GM21528 (cell line): ENCODE data around the gene NPLOC4.
"Not testable (repeated sequence)": the region's sequence is repeated elsewhere in the genome, so short reads cannot be mapped to it uniquely, and the experiment has no call there.

Experiments
- ATAC-seq: cut with Tn5 transposase; IDR thresholded peaks from one replicate; pipeline ENCODE4 v1.9.1; 2021; ENCODE audit warnings: mild to moderate bottlenecking, moderate library complexity; ENCODE audit not compliant: unreplicated experiment, low FRiP score

Gene NPLOC4

GRCh38 chr17:81636505-81637288 lies at the start of gene NPLOC4, which contains the start of gene TSPAN10:
NPLOC4 (minus strand) TSS chr17:81637112; CDS start chr17:81636930, 182 bp downstream.
TSPAN10 (plus strand) TSS chr17:81637196; CDS start chr17:81642413, 5,217 bp downstream.
- peak; percentile 79 for ATAC-seq

GRCh38 chr17:81686614-81687013 lies 49.7 kb upstream of the NPLOC4 start:
- ATAC-seq: no peak

- no peak for ATAC-seq
These were observed 48.2 kb upstream of the NPLOC4 start for GRCh38 chr17:81685108-81685507.

- ATAC-seq: peak; percentile 14
These were observed 47.6 kb upstream of the NPLOC4 start for GRCh38 chr17:81684442-81684911.

GRCh38 chr17:81683584-81684441 lies 46.9 kb upstream of the NPLOC4 start, which contains the start of the genes ARL16 and HGS:
ARL16 (minus strand) TSS chr17:81683797; CDS start chr17:81683753, 44 bp downstream.
HGS (plus strand) TSS chr17:81684011; CDS start chr17:81684067, 56 bp downstream.
- peak; percentile 82 for ATAC-seq

GRCh38 chr17:81683208-81683583 lies 46.3 kb upstream of the NPLOC4 start:
- peak; percentile 25 for ATAC-seq

GRCh38 chr17:81682565-81683207 lies 45.8 kb upstream of the NPLOC4 start:
- ATAC-seq: no peak

- ATAC-seq: no peak
These were observed 44.8 kb upstream of the NPLOC4 start for GRCh38 chr17:81681672-81682071.

GRCh38 chr17:81680150-81680549 lies 43.2 kb upstream of the NPLOC4 start:
- no peak for ATAC-seq

- ATAC-seq: no peak
These were observed 40.0 kb upstream of the NPLOC4 start for GRCh38 chr17:81676906-81677305.

- ATAC-seq: not testable (repeated sequence)
These were observed 38.8 kb upstream of the NPLOC4 start for GRCh38 chr17:81675515-81676221.

- ATAC-seq: no peak
These were observed 36.8 kb upstream of the NPLOC4 start for GRCh38 chr17:81673561-81674258.

GRCh38 chr17:81672954-81673353 lies 36.0 kb upstream of the NPLOC4 start:
- ATAC-seq: no peak

GRCh38 chr17:81672504-81672903 lies 35.6 kb upstream of the NPLOC4 start:
- ATAC-seq: no peak

- ATAC-seq: no peak
These were observed 30.8 kb upstream of the NPLOC4 start for GRCh38 chr17:81667754-81668153.

- ATAC-seq: peak; percentile 88
These were observed 29.7 kb upstream of the NPLOC4 start, which contains the start of the genes CCDC137 and OXLD1 for GRCh38 chr17:81666342-81667191. CCDC137 (plus strand) TSS chr17:81666737; CDS start chr17:81666767, 30 bp downstream. OXLD1 (minus strand) TSS chr17:81666605; CDS start chr17:81666577, 28 bp downstream.

GRCh38 chr17:81666092-81666341 lies 29.1 kb upstream of the NPLOC4 start:
- ATAC-seq: peak; percentile 28
